ENCODE measurements around the gene FAT1.

- TF ChIP-seq CTCF (conservative IDR thresholded peaks at IDR 0.05; ENCODE audit: low read length) (no peak), EZH2phosphoT487 (IDR thresholded peaks at IDR 0.05; ENCODE audit: borderline replicate concordance, low read depth, low read length) (no peak)
Observed at GRCh38 chr4:186688150-186688943, 35.3 kb downstream of the FAT1 start.

All from OCI-LY7 (cell line).